Right lobe of liver (tissue), 6 donors: ENCODE results near the gene RCE1. TPM values are rescaled to one million over a fixed set of nuclear protein-coding genes. Genes with fewer than 3 reads are reported as not detected.

Experiments
- ATAC-seq, 4 donors: fragments of 200-7000 bp; cut with Tn5 transposase; one replicate each; pipeline ENCODE4 v1.9.1; 2020; ENCODE audit warnings: mild to moderate bottlenecking in 4 of 4, moderate library complexity in 4 of 4
- DNase-seq, 3 donors: peaks; one replicate each; pipeline ENCODE4 v3.0.0-alpha.2; 2020
- H3K27ac ChIP-seq, 3 donors: fragments of 200-600 bp; one replicate each; pipeline ENCODE4 v1.8.0; 2022
- H3K27me3 ChIP-seq, 2 donors: fragments of 200-600 bp; one replicate each; pipeline ENCODE4 v1.8.0; 2022
- H3K36me3 ChIP-seq, 4 donors: fragments of 200-600 bp; sonication (generic) in 1 of 4; one replicate each; pipeline versions ENCODE4 v1.5.1 to v1.8.0; 2017 to 2022; ENCODE audit warnings: control low read depth in 1 of 4
- H3K4me1 ChIP-seq, 4 donors: fragments of 200-600 bp; sonication (generic) in 1 of 4; one replicate each; pipeline versions ENCODE4 v1.5.1 to v1.8.0; 2017 to 2022; ENCODE audit warnings: control low read depth in 1 of 4
- H3K4me3 ChIP-seq, 3 donors: fragments of 200-600 bp; one replicate each; pipeline ENCODE4 v1.8.0; 2022
- H3K9me3 ChIP-seq, 4 donors: fragments of 200-600 bp; sonication (generic) in 1 of 4; one replicate each; pipeline versions ENCODE4 v1.5.1 to v1.8.0; 2017 to 2022; ENCODE audit warnings: control low read depth in 1 of 4
- POLR2A ChIP-seq: fragments of 450-650 bp; IDR thresholded peaks from one replicate; pipeline ENCODE4 v1.6.1; 2017; ENCODE audit warnings: antibody characterized with exemption, mild to moderate bottlenecking
- WGBS: methylation state at CpG from one replicate; pipeline ENCODE4 v1.1.6; 2018; ENCODE audit warnings: low coverage, low lambda C conversion rate; ENCODE audit not compliant: insufficient coverage; ENCODE audit errors: missing lambda C conversion rate; 5-methylcytosine and 5-hydroxymethylcytosine counted together
- intact Hi-C, 2 donors: fragments of 100-400 bp; cut with DNase I; formaldehyde crosslinking; loops; one replicate each; pipeline versions ENCODE4 v1.11.2 to v1.14.1; 2022
- total RNA-seq, 6 experiments: library from RNA; depleted of rRNA in 2 of 6; stranded (reverse); fragments of >200 nt in 2 of 6; fragmentation: NEBNext Ultra II Directional in 3 of 6; extraction: Animal tissue kit (Norgen Biotek cat#: 25700) in 3 of 6; gene quantifications; one replicate each; pipeline versions ENCODE4 v1.1.0 to v1.2.4, GENCODE V29; 2016 to 2023
- TF ChIP-seq, protein P1 (sequence below), 4 donors: fragments of 200-600 bp in 3 of 4; fragments of 450-650 bp in 1 of 4; IDR thresholded peaks; one replicate each; pipeline versions ENCODE4 v1.5.1 to v1.8.0; 2016 to 2022; ENCODE audit warnings: antibody characterized with exemption in 4 of 4, mild to moderate bottlenecking in 2 of 4
- donor health status: DM: no; HTN: yes; CAD: no.
- donor health status: DM: no; HTN: no; CAD: no.
- donor health status: DM: no; HTN: no; CAD: no.
- donor health status: DM: no; HTN: yes; CAD: no.
- donor health status: DM: no; HTN: yes; CAD: no.

The RCE1 gene
- total RNA-seq, 6 experiments from 2014 or later, result 3.1 to 7.7 (median 4.5) TPM

DNA sequence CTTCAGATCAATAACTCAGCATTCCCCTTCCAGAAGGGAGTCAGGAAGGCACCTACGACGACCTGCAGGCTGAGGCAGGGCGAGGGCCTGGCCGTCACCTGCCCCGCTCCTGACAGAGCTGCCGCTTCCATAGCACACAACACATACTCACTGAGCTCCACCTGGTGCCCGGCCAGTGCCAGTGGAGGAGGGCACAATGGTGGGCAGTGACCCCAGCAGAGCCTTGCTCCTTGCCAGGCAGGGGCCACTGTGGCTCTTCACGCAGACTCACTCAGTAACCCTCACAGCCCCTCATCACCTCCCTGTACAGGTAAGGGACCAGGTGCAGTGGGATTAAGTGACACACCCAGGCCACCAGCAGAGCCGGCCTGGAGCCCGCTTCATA, 38.2 kb downstream of the RCE1 start:
- Histone ChIP-seq H3K36me3 (no peaks in the 10 kb centered on the region), H3K4me3 (no peak overlapping the region), H3K27ac (no peak overlapping the region), H3K27me3 (no peaks in the 10 kb centered on the region), H3K4me1 (peaks cover 0 to 93% (median 33%) of the 10 kb centered on the region in 4 donors), H3K9me3 (no peaks in the 10 kb centered on the region)
- DNase-seq (no peak), ATAC-seq (no peak)
- intact Hi-C loops, result no loop called here
- TF ChIP-seq, protein P1, sequence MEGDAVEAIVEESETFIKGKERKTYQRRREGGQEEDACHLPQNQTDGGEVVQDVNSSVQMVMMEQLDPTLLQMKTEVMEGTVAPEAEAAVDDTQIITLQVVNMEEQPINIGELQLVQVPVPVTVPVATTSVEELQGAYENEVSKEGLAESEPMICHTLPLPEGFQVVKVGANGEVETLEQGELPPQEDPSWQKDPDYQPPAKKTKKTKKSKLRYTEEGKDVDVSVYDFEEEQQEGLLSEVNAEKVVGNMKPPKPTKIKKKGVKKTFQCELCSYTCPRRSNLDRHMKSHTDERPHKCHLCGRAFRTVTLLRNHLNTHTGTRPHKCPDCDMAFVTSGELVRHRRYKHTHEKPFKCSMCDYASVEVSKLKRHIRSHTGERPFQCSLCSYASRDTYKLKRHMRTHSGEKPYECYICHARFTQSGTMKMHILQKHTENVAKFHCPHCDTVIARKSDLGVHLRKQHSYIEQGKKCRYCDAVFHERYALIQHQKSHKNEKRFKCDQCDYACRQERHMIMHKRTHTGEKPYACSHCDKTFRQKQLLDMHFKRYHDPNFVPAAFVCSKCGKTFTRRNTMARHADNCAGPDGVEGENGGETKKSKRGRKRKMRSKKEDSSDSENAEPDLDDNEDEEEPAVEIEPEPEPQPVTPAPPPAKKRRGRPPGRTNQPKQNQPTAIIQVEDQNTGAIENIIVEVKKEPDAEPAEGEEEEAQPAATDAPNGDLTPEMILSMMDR (IDR thresholded peaks at IDR 0.05), result no peak
- TF ChIP-seq POLR2A, result no peak
- WGBS, result 93% methylated on average over 8 of the region's 10 CpGs

DNA sequence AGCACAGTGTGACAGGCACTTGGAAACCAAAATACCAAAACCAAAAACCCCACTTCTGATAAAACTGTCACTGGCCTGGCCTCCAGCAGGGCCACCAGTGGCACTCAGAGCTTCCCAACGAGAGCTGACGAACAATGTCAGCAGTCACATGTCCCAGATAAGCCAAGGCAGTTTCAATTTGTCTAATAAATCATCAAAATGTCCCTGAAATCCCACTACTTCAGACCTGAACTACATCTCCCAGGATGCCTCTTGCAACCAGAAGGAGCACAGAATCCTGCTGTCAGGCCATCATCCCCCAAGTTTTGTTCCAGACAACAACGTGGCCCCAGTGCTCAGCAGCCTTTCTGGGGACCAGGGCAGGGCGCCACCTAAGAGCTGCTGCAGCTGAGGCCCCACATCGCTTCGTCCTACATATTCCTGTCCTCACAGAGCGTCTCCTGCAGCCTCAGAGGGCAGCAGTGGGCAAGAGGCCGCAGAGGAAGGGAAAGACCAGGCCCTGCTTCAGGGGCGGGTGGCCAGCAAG, 38.7 kb downstream of the RCE1 start:
- intact Hi-C loops, result no loop called here
- Histone ChIP-seq H3K9me3 (no peaks in the 10 kb centered on the region), H3K4me3 (no peak overlapping the region), H3K36me3 (no peaks in the 10 kb centered on the region), H3K27me3 (no peaks in the 10 kb centered on the region), H3K27ac (peak overlapping the region in 1 of 3 donors; percentile 8), H3K4me1 (peaks cover 0 to 93% (median 33%) of the 10 kb centered on the region in 4 donors)
- no peak for DNase-seq
- no peak for ATAC-seq
- no peak for TF ChIP-seq POLR2A
- TF ChIP-seq, protein P1 (IDR thresholded peaks at IDR 0.05), result no peak
- WGBS, result 76% methylated on average over 5 of the region's 9 CpGs

DNA sequence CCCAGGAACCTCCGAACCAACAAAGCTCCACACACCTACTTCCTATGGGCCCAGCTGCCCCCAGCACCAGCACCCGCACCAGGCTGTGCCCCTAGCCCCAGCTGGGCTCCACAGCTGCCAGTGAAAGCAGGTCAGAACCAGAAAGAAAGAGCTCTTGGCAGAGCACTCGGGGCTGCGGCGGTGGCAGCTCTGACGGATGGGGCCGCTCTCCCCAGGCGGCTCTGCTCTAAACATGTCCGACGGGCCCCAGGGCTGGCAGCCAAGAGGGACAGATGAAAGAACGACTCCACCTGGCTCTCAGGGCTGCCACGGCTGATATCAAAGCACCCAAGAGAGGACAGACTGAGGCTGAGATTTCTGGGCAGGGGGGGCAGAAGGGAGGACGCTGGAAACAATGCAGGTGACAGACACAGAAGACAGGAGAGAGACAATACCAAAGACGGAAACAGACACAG, 39.3 kb downstream of the RCE1 start:
- peak in 2 of 3 donors; percentile 73 to 74 for DNase-seq
- no peaks in the 10 kb centered on the region for H3K9me3 ChIP-seq
- peak overlapping the region in 1 of 3 donors; percentile 8 for H3K27ac ChIP-seq
- H3K4me3 ChIP-seq, result no peak overlapping the region
- H3K27me3 ChIP-seq, result no peaks in the 10 kb centered on the region
- H3K4me1 ChIP-seq, result peaks cover 0 to 91% (median 33%) of the 10 kb centered on the region in 4 donors
- ATAC-seq, result peak; percentile 4 to 59 (median 26)
- no peak for TF ChIP-seq POLR2A
- TF ChIP-seq, protein P1 (IDR thresholded peaks at IDR 0.05), result no peak
- H3K36me3 ChIP-seq, result peaks cover 0 to under 1% (median 0%) of the 10 kb centered on the region in 4 donors
- intact Hi-C loops, result no loop called here
- WGBS, result 38% methylated on average over 3 of the region's 14 CpGs

DNA sequence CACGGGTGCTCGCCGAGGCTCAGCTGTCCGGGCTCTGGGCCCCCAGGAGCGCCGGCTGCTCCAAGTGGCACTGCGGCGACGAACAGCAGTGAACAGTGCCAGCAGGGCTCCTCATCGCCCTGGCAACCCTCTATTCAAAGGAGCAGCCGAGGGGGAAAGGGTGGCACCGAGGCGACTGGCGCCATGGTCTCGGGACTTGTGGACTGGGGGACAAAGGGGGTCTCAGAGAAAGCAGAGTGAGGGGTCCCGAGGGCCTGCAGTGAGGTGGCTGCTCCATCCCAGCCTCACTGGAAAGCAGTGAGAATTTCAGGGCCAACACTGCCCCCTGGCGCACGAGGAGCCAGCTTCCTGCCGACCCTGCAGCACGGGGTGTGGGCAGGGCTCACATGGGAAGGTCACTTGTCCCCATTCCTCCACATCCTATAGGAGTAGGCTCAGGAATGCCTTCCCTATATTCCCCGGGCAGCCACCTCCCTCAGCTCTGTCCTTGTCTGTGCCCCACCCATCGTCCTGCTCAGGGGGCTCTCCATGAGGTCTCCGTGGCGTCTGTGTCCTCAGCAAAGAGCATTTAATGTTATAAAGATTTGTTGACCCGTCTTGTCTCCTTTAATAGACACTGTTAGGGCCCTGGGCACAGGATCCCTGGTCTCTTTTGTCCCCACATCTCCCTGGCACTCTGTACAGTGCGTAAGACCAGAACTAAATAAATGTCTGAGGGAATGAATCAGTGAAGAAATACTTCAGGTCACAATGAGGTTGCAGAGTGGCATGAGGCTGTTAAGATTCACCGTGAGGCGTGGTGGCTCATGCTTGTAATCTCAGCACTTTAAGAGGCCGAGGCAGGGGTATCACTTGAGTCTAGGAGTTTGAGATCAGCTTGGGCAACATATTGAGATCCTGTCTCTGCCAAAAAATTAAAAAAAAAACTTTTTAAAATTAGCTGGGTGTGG, 40.0 kb downstream of the RCE1 start:
- peak in 2 of 4 donors; percentile 3 for ATAC-seq
- Histone ChIP-seq H3K4me3 (no peak overlapping the region), H3K27ac (no peak overlapping the region), H3K9me3 (no peaks in the 10 kb centered on the region), H3K4me1 (peaks cover 0 to 86% (median 33%) of the 10 kb centered on the region in 4 donors), H3K27me3 (no peaks in the 10 kb centered on the region), H3K36me3 (peaks cover 0 to 7% (median 0%) of the 10 kb centered on the region in 4 donors)
- TF ChIP-seq POLR2A, result no peak
- TF ChIP-seq, protein P1 (IDR thresholded peaks at IDR 0.05), result peak; percentile 20 to 37 (median 32)
- intact Hi-C loops, result no loop called here
- WGBS, result 73% methylated on average over 18 of the region's 29 CpGs
- peak in 1 of 3 donors; percentile 54 for DNase-seq
